Measurements from ENCODE around the gene OTOS. TPM values are rescaled to one million over a fixed set of nuclear protein-coding genes. Genes with fewer than 3 reads are reported as not detected.

Gene OTOS
- total RNA-seq, 1 donor from 2014 or later, result not detected

DNA sequence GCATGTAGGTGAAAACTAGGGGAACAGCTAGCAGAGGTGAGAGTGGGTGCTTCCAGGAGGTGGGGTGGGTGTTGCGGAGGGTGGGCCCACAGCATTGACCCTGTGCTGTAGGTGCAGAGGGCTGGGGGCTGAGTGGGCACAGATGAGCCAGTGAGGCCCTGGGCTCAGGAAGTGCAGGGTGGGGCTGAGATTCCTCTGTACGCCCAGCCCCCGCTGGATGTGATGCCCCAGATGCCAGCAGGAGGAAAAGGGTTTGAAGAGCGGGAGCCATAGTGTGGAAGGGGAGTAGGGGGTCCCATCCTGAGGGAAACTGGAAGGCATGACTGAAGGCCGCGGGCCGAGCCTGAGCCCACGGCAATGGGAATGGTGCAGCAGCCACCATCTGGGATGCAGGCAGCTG lies 14.1 kb upstream of the OTOS start:
- DNase-seq (ENCODE audit: extremely low read depth, low read depth, low spot score), result no peak

DNA sequence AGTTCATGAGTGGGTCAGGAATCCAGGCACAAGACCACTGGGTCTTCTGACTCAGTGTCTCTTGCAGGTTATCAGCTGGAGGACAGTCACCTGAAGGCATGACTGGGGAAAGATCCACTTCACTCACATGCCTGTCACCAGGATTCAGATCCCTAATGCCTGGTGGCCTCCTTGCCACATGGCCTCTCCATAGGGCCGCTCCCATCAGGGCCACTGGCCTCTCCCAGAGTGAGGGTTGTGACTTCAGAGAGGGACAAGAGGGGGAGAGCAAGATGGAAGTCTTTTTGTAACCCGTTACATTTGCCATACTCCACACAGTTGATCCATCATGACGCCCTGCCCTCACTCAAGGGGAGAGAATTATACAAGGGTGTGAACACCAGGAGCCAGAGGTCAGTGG lies 13.0 kb upstream of the OTOS start:
- DNase-seq (ENCODE audit: extremely low read depth, low read depth, low spot score), result no peak

DNA sequence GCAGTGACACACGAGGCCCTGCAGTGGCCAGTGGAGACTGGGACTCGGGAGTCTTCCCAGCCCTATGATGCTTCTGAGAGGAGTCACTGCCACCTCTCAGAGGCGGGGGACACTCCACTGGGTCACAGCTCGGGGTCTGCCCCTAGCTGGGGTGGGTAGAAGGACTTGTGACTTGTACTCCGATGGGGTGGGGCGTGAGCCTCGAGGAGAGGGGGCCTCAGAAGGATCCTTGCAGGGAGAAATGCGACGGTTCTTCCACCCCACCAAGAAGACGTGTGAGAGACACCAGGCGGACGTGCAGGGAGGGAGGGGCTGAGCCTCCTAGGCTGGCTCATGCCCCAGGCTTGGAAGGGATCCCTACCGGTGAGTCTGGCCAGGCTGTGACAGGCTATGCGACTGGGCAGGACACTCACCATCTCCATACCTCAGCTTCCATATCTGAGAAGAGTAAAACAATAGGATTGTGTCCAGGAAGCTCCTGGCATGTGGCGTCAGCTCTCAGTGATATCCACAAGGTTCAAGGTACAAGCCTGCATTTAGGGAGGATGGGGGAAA lies 11.1 kb upstream of the OTOS start:
- no peak for DNase-seq (ENCODE audit: extremely low read depth, low read depth, low spot score)

DNA sequence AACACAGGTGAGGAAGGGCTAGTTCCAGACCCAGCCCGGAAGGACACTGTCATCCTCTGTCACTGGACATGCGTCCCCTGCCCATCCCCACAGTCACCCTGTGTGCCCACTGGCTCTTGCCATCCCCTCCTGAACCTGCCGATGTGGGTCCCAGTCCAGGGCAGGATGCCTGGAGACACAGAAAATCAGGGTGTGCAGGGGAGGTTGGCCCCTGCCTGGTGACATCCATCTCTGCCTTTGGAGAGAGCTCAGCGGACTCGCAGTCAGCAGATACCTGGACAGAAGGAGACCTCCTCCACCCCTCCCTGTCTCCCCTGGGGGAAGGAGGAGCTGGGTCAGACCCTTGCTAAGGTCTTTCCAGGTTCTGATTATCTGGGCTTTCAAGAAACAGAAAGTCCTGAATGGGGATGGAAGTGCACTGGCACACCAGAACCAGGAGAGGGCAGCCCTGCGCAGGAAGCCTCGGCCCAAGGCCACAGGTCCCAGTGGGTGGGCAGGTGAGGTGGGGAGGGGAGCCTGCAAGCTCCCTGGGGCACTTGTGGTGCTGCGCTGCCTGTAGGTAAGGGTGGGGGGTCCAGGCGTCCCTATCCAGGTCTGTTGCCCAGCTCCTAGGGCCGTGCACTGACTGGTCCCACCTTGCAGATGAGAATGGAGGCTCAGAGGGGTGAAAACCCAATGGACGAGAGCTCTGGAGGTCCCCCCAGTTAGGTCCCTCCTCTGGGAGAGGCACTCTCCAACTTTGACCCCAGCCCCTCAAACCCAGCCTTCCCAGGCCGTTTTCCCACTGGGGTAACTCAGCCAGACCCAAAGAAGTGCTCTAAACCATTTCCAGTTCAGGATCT lies 9.7 kb upstream of the OTOS start:
- no peak for DNase-seq (ENCODE audit: extremely low read depth, low read depth, low spot score)

DNA sequence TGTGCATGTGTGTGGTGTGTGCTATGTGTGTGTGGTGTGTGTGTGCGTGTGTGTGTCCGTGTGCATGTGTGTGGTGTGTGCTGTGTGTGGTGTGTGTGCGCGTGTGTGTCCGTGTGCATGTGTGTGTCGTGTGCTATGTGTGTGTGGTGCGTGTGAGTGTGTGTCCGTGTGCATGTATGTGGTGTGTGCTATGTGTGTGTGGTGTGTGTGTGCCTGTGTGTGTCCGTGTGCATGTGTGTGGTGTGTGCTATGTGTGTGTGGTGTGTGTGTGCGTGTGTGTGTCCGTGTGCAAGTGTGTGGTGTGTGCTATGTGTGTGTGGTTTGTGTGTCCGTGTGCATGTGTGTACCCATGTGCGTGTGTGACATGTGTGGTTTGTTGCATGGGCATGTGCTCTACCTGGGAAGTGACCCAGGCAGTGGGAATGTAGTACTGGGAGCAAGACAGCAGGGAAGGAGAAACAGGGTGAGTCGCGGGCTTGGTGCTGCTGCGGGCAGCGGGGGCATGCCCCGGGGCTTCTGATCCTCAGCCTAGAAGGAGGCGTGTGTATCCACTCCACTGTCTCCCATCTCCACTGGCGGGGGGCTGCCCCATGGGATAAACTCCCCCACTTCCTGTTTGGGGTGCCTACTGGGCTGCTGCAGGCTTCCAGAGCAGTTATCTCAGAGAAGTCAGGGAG lies 7.6 kb upstream of the OTOS start:
- no peak for DNase-seq (ENCODE audit: extremely low read depth, low read depth, low spot score)

DNA sequence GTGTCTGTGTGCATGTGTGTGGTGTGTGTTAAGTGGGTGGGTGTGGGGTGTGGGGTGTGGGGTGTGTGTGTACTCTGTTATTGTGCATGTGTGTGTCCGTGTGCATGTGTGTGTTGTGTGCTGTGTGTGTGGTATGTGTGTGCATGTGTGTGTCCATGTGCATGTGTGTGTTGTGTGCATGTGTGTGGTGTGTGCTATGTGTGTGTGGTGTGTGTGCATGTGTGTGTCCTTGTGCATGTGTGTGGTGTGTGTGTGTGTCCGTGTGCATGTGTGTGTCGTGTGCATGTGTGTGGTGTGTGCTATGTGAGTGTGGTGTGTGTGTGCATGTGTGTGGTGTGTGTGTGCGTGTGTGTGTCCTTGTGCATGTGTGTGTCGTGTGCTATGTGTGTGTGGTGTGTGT lies 6.9 kb upstream of the OTOS start:
- DNase-seq (ENCODE audit: extremely low read depth, low read depth, low spot score), result no peak

DNA sequence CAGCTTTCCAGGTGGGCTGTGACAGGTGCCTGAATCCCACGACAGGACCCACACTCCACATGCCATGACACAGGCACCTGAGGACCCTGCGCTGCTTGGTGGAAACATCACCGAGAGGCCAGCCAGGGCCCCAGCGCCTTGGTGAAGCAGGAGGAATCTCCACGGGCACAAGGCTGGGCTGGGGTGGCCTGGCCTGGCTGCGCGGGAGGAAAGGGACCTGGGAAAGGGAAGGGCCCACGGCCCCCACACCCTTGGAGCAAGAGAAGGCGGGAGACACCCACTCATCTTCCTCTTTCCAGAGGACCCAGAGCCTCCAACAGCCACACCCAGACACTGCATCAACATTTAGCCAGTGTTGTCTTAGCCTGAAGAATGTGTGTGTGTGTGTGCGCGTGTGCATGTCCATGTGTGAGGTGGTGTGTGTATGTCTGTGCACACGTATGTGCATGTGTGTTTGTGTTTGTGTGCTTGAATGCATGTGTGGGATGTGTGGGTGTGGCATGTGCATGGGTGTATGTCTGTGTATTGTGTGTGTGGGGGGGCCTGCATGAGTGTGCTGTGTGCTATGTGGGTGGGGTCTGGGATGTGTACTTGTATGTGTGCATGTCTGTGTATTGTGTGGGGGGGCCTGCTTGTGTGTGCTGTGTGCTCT lies 6.3 kb upstream of the OTOS start:
- no peak for DNase-seq (ENCODE audit: extremely low read depth, low read depth, low spot score)

DNA sequence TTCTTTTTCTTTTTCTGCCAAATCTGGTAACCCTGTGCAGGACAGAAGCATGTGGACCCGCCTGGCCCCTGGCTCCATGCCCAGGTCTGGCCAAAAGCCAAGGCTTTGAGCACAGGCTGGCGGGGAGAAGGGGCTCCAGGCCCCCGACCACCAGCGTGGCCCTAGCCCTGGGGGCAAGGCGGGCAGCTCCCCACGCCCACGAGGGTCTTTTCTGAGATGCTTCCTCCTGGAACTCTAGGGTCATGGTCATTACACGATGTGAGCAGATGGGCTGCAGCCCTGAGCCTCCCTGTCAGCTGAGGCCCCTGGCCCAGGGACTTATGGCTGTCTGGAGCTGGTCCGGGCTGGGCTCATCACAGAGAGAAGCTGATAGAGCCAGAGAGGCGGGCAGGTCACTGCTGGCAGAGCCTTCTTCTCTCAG lies 5.7 kb upstream of the OTOS start:
- DNase-seq (ENCODE audit: extremely low read depth, low read depth, low spot score), result no peak

DNA sequence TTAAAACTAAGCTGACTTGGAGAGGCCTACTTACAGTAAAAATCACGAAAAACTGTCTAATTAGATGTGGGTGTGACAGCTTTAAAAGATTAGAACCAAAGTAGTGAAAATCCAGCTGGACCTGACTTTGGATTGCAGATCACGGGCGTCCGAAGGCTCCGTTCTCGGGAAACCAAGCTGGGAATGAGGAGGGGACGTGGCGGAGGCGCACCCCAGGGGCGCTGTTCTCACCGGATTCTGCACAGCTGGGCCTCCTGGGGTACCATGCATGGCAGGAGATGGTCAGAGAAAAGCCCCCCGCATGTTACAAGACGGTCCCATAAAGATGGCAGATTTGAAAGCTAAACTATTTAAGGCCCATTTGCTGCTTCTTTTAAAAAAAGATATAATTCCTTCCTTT lies 5.0 kb upstream of the OTOS start:
- DNase-seq (ENCODE audit: extremely low read depth, low read depth, low spot score), result no peak

DNA sequence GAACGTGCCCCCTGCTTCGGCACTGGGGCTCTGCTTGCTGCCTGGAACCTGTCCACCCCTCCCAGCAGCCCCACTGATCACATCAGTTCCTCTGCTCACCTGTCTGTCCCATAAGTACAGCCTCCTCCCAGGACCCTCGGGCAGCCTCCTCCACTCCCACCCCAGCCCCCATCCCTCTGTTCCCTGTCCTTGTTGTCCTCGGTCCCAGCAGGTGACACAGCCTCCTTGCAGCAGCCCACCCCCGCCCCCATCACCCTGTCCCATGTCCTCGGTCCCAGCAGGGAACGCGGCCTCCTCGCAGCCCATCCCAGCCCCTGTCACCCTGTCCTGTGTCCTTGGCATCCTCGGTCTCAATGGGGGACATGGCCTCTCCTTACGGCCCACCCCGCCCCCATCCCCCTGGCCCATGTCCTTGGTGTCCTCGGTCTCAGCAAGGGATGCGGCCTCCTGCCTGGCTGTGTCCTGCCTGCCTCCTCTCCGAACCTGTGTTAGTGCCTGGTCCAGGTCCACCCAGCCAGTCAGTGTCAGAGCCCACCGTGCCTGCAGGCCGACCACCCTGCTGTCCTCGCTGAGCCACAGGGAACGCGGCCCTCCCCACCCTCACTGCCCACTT lies 4.3 kb upstream of the OTOS start:
- DNase-seq (ENCODE audit: extremely low read depth, low read depth, low spot score), result no peak

DNA sequence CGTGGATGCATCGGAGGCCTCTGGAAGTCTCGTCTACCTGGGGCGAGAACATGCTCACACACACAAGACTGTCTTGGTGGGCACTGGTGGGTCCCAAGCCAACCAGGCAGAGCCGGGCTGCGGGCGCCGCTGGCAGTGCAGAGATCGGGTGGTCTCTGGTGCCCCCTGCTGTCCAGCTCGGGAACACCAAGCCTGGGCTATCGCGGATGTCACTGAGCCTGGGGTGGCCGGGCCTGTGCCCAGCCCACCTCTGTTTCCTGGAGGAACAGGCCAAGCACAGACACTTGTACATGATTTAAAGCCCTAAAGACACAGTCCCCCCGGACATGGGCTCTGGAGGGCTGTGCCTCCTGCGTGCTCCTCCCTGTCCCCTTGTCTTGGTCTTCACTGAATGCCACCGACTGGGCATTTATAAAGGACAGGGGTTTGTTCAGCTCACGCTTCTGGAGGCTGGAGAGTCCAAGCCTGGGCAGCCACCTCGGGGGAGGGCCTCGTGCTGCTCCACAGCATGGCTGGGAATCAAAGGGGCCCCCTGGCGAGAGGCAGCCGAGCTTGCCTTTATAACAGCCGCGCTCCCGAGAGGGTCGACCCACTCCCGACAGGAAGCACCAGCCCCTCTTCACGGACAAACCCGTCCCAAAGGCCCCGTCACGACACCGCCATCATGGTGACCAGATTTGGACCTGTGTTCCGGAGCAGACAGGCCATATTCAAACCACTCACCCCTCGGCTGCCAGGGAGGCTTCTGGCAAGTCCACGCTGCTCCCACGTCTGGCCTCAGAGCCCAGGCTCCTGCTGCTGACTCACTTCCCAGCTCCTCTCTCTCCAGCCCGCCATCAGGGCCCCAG lies 3.6 kb upstream of the OTOS start:
- DNase-seq (ENCODE audit: extremely low read depth, low read depth, low spot score), result no peak

DNA sequence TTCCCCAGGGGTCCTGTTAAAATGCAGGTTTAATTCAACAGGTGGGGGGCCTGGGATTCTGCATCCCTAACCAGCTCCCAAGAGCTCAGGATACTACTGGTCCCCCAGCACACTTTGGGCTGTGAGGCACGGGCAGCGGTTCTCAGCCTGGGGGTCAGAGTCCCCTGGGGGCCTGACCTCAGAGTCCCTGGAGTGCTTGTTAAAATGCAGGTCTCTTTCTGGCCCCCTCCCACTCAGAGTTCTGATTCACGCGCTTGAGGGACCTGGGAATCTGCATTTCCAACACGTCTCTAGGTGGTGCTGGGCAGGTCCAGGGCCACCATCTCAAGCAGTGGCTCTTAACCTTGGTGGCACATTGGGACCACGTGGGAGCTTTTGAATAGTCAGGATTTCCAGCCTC lies 2.8 kb upstream of the OTOS start:
- no peak for DNase-seq (ENCODE audit: extremely low read depth, low read depth, low spot score)

DNA sequence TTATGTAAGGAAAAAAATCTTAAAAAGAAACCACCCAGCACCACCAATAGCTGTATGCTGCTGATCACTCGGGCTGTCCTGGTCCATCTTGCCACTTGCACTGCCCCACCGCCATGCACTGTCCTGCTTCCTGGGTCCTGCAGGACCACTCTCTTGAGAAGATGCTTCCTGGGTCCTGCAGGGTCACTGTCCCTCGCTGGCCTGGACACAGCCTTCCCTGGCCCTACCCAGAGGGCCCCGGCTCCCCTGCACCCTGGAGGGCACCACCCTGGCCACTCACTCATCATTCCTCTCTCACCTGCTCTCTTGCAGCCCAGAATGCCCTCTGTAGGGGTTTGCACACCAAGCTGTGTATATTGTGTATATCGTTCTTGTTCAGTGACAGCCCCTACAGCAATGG lies 2.4 kb upstream of the OTOS start:
- DNase-seq (ENCODE audit: extremely low read depth, low read depth, low spot score), result no peak

DNA sequence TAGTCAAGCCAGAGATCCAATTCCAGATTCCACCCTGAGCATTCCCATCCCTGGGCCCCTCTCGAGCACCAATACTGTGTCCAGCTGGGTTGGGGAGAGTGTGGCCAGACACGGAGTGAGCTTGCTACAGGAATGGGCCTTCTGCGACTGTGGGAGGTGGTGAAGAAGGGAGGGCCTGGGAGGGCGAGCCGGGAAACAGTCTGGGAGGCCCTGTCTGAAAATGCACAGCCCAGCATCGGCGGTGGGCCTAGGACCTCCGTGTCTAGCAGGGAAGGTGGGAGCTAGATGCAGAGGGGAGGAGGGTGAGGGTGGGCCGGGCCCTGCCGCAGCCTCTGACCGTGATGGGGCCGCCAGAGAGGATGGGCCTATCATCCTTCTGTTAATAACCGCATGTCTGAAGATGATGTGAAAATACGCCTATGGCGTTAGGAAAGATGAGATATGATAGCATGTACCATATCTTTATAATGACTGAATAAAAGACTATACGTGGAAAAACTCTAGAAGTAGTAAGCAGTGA lies 1.9 kb upstream of the OTOS start:
- DNase-seq (ENCODE audit: extremely low read depth, low read depth, low spot score), result no peak

DNA sequence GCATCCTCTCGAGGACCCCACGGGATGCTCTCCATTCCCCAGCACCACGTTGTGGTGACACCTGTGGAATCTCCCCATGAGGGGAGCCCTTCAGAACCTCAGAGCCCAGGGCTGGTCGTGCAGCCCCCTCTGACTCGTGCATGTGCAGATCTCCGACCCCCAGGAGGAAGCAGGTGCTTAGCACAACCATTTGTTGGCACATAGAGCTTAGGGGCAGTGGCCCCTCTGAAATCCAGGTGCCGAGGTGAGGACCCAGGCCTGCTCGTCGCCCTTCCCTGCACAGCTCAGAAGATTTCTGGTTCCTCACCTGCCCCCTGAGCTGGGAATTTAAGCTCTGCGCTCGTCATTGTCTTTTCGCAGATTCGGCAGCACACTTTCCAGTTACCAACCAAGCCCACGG lies 1.3 kb upstream of the OTOS start:
- DNase-seq (ENCODE audit: extremely low read depth, low read depth, low spot score), result no peak

DNA sequence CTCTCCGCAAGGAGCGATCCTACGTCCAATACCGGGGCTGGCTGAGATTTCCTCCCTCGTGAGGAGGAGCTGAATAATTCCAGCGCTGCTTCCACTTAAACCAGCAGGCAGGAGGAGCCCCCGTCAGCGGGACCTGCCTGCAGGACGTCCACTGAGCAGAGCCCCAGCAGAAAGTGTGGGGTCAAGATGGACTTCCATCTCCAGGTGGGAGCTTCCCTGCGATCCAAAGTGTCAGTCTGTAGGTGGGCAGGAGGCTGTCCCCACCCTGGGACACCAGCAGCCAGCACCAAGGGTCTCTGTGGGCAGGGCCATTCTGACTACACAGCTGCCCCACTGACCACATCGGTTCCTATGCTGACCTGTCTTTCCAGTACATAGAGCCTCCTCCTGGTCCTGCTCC lies 462 bp upstream of the OTOS start:
- no peak for DNase-seq (ENCODE audit: extremely low read depth, low read depth, low spot score)

DNA sequence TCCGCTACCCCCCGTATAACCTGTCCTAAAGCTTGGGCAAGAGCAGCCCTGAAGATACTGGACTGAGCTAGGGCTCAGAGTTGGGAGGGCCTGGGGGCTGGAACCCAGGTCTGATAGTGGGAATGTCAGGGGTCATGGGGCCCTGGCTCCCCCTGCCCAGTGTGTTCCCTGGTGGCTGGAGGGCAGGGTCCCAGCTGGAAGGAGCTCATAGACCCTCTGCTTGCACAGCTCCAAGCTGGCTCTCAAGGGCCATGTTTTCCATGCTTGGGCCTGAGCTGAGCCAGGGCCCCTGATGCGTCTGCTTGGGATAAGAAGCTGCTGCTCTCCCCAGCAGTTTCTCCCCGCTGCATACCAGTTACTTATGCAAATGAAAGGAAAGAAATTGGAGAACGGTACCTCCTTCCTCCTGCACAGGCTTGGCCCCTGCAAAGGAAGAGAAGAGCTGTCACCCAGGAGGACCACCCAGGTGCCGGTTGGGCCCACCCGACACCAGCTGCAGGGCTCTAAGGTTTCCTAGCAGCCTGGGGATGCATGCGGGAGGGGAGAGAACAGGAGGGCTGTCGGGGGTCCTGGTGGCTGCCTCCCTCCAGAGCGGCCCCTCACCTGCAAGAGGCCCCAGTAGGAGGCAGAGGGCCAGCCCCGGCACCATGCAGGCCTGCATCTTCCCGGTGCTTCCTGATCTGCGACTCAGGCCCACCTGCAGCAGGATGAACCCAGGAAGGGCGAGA lies 628 bp downstream of the OTOS start:
- DNase-seq (ENCODE audit: extremely low read depth, low read depth, low spot score), result no peak

DNA sequence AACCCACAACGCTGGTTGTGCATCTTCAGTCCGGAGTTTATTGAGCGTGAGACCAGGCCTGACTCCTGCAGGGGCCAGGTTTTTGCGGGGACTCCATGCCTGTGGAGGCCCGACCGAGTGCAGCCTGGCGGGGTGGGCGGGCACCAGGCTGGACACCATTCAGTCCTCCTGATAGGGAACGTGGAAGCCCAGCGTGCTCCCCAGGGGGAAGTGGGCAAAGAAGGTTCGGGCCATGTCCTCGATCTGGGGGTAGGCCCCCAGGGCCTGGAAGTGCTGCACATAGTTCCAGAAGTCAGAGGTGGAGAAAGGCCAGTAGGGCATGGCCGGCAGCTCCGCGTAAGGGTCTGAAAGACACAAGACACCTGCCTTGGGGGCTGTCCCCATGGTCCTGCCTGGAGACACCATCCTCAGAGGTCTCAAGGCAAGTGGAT lies 1.4 kb downstream of the OTOS start:
- DNase-seq (ENCODE audit: extremely low read depth, low read depth, low spot score), result no peak

DNA sequence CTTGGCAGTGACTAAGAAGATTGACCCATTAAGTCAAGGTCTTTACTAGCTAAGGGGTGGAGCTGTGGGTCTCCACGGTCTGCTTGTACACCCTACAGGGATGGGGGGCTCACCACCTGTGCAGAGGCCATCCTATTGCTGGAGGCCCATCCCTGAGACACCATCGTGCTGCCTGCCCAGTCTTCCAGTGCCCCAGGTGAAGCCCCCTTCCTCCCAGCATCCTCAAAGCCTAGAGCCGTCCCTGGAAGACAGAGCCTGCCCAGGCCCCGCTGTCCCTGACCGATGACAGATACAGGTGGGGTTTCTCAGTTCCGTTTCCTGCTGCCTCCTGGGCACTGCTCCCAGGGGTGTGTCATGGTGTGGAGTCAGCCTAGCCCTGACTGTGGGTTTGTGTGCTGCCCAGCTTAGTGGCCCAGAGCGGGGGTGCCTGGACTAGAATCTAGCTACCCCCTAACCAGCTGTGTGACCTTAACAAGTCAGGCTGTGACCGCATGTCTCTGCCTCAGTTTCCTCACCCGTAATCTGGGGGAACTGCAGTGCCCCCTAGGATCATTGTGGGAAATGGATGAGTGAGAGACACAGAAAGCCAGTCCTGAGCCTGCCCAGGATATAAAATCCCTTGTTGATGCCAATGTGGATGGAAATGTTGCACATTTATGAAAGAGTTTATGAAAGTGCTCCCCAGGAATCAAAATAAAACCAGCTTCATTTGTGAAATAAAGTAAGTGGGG lies 2.0 kb downstream of the OTOS start:
- DNase-seq (ENCODE audit: extremely low read depth, low read depth, low spot score), result no peak
